Fibroblast of lung (primary cell): ENCODE results near the gene ATP8A2.

Source experiments
- EZH2 ChIP-seq: IDR thresholded peaks from 2 replicates; pipeline ENCODE4 v1.5.1; 2012; ENCODE audit warnings: low read length, control low read depth, mild to moderate bottlenecking; ENCODE audit errors: missing control alignments
- TF ChIP-seq, protein P1 (sequence below), 2 donors: IDR thresholded peaks in 1 of 2; conservative IDR thresholded peaks in 1 of 2; 1 replicate in 1 of 2; 2 replicates in 1 of 2; pipeline ENCODE4 v1.5.1; 2011 to 2012; ENCODE audit warnings: low read length in 2 of 2, control low read depth in 1 of 2, inconsistent platforms in 1 of 2, low read depth in 1 of 2, mild to moderate bottlenecking in 1 of 2

DNA sequence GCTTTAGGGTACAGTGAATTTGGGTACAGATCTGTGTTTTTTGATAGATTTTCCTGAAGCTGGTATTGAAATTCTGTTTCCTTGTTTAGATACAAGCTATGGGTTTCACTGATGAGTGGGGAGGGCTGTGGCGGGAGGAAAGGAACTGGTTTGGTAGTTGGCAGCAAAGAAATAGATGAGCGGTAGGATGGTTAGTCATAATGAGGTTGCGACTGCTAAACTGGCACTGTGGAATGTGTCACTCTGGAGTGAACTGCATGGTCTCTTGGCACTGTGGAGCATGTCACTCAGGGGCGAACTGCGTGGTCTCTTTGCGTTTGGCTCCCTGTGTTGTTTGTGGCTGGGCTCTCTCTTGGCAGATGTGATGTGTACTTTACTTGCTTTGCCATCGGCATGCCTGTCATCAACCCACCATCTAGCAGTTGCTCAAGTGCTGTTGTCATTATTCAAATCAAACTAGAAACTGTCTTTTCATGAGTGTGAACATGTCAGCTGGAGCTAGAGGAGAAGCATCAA is 82.1 kb downstream of the ATP8A2 start:
- TF ChIP-seq, protein P1, sequence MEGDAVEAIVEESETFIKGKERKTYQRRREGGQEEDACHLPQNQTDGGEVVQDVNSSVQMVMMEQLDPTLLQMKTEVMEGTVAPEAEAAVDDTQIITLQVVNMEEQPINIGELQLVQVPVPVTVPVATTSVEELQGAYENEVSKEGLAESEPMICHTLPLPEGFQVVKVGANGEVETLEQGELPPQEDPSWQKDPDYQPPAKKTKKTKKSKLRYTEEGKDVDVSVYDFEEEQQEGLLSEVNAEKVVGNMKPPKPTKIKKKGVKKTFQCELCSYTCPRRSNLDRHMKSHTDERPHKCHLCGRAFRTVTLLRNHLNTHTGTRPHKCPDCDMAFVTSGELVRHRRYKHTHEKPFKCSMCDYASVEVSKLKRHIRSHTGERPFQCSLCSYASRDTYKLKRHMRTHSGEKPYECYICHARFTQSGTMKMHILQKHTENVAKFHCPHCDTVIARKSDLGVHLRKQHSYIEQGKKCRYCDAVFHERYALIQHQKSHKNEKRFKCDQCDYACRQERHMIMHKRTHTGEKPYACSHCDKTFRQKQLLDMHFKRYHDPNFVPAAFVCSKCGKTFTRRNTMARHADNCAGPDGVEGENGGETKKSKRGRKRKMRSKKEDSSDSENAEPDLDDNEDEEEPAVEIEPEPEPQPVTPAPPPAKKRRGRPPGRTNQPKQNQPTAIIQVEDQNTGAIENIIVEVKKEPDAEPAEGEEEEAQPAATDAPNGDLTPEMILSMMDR (conservative IDR thresholded peaks at IDR 0.05 in 1 of 2, IDR thresholded peaks at IDR 0.05 in 1 of 2; ENCODE audit: low read depth in 1 of 2, low read length in 2 of 2): no peak
- no peak for TF ChIP-seq EZH2
